ENCODE results near the gene NOS1AP. TPM values are rescaled to one million over a fixed set of nuclear protein-coding genes. Genes with fewer than 3 reads are reported as not detected.

The NOS1AP gene
- total RNA-seq, 1 experiment from 2014 or later: 5.3 TPM

GRCh38 chr1:162029157-162029556 lies 40.3 kb upstream of the NOS1AP start:
- RAD21 ChIA-PET (ENCODE audit: low non-redundant PET in 1 of 2, low total read pairs in 2 of 2, uncharacterized antibody in 2 of 2, unreplicated experiment in 2 of 2): no interaction called here
- Histone ChIP-seq H4K20me1 (ENCODE audit: insufficient read depth) (no peaks in the 10 kb centered on the region), H3K36me3 (ENCODE audit: control insufficient read depth in 1 of 2, insufficient read depth in 2 of 2, low read length in 2 of 2) (no peaks in the 10 kb centered on the region), H3K9me3 (ENCODE audit: control insufficient read depth in 1 of 2, insufficient read depth in 1 of 2, low read depth in 1 of 2, low read length in 2 of 2) (no peaks in the 10 kb centered on the region), H3K27me3 (ENCODE audit: insufficient read depth, low read length) (no peaks in the 10 kb centered on the region), H3K4me2 (ENCODE audit: low read length) (no peak overlapping the region), H3K9ac (ENCODE audit: low read length) (no peak overlapping the region), H3K27ac (ENCODE audit: low read depth, low read length) (no peak overlapping the region), H2AFZ (ENCODE audit: low read depth, low read length, poor library complexity, severe bottlenecking) (no peak overlapping the region), H3K79me2 (ENCODE audit: insufficient read depth, low read length) (no peaks in the 10 kb centered on the region), H3K9me2 (ENCODE audit: insufficient read depth) (no peaks in the 10 kb centered on the region), H3K4me1 (ENCODE audit: control insufficient read depth in 1 of 2, insufficient read depth in 2 of 2, low read length in 2 of 2) (peaks cover 5 to 9% of the 10 kb centered on the region in 2 experiments), H3K4me3 (replicated peaks in 1 of 2; ENCODE audit: low read depth in 1 of 2, low read length in 2 of 2) (no peak overlapping the region)
- intact Hi-C loops (cut with micrococcal nuclease): no loop called here
- no peak for TF ChIP-seq CEBPB (IDR thresholded peaks at IDR 0.05; ENCODE audit: low read depth)
- POLR2A ChIA-PET: no interaction called here
- CTCF ChIA-PET: interaction anchor here (1.3 kb wide), 1 partner anchor 8 kb away, joined by 6 read pairs; no protein-coding TSS in a partner anchor
- ATAC-seq (no peak), DNase-seq (ENCODE audit: low read depth, low spot score) (no peak)
- BruUV-seq (replicated peaks): no TSS peak

GRCh38 chr1:162030759-162031280 lies 38.7 kb upstream of the NOS1AP start:
- Histone ChIP-seq H3K9ac (ENCODE audit: low read length) (no peak overlapping the region), H3K9me2 (ENCODE audit: insufficient read depth) (no peaks in the 10 kb centered on the region), H4K20me1 (ENCODE audit: insufficient read depth) (no peaks in the 10 kb centered on the region), H3K4me1 (ENCODE audit: control insufficient read depth in 1 of 2, insufficient read depth in 2 of 2, low read length in 2 of 2) (peaks cover 8 to 11% of the 10 kb centered on the region in 2 experiments), H3K27ac (ENCODE audit: low read depth, low read length) (no peak overlapping the region), H3K79me2 (ENCODE audit: insufficient read depth, low read length) (no peaks in the 10 kb centered on the region), H3K9me3 (ENCODE audit: control insufficient read depth in 1 of 2, insufficient read depth in 1 of 2, low read depth in 1 of 2, low read length in 2 of 2) (no peaks in the 10 kb centered on the region), H2AFZ (ENCODE audit: low read depth, low read length, poor library complexity, severe bottlenecking) (no peak overlapping the region), H3K36me3 (ENCODE audit: control insufficient read depth in 1 of 2, insufficient read depth in 2 of 2, low read length in 2 of 2) (no peaks in the 10 kb centered on the region), H3K4me2 (ENCODE audit: low read length) (no peak overlapping the region), H3K27me3 (ENCODE audit: insufficient read depth, low read length) (no peaks in the 10 kb centered on the region), H3K4me3 (replicated peaks in 1 of 2; ENCODE audit: low read depth in 1 of 2, low read length in 2 of 2) (no peak overlapping the region)
- ATAC-seq (no peak), DNase-seq (ENCODE audit: low read depth, low spot score) (no peak)
- POLR2A ChIA-PET: no interaction called here
- CTCF ChIA-PET: interaction anchor here (1.2 kb wide), 1 partner anchor 238 kb away, joined by 5 read pairs; no protein-coding TSS in a partner anchor
- BruUV-seq (replicated peaks): no TSS peak
- RAD21 ChIA-PET (ENCODE audit: low non-redundant PET in 1 of 2, low total read pairs in 2 of 2, uncharacterized antibody in 2 of 2, unreplicated experiment in 2 of 2): no interaction called here
- intact Hi-C loops (cut with micrococcal nuclease): no loop called here
- TF ChIP-seq RAD21 (IDR thresholded peaks at IDR 0.05; ENCODE audit: low read depth) (no peak), SIN3A (IDR thresholded peaks at IDR 0.05; ENCODE audit: low read depth) (no peak), POLR2A (IDR thresholded peaks at IDR 0.05; ENCODE audit: borderline replicate concordance, extremely low read depth, insufficient read depth, insufficient read length) (no peak), EZH2phosphoT487 (IDR thresholded peaks at IDR 0.05; ENCODE audit: borderline replicate concordance) (no peak), EZH2 (IDR thresholded peaks at IDR 0.05) (no peak), ELF1 (IDR thresholded peaks at IDR 0.05; ENCODE audit: borderline replicate concordance, low read depth) (no peak), CTCF (IDR thresholded peaks at IDR 0.05 in 2 of 3, conservative IDR thresholded peaks at IDR 0.05 in 1 of 3; ENCODE audit: borderline replicate concordance in 1 of 3, insufficient read depth in 1 of 3, low read depth in 2 of 3, low read length in 2 of 3) (no peak), CBX3 (IDR thresholded peaks at IDR 0.05; ENCODE audit: low read depth) (no peak), ZBTB33 (IDR thresholded peaks at IDR 0.05; ENCODE audit: extremely low read depth, insufficient replicate concordance, low read length) (no peak), ATF3 (IDR thresholded peaks at IDR 0.05) (no peak), SP1 (IDR thresholded peaks at IDR 0.05; ENCODE audit: low read depth) (no peak), TCF7L2 (IDR thresholded peaks at IDR 0.05; ENCODE audit: borderline replicate concordance, extremely low read depth, insufficient read depth, insufficient read length) (no peak), CEBPB (IDR thresholded peaks at IDR 0.05; ENCODE audit: low read depth) (no peak), MAX (IDR thresholded peaks at IDR 0.05) (no peak), SRF (IDR thresholded peaks at IDR 0.05; ENCODE audit: low read depth) (no peak), YY1 (IDR thresholded peaks at IDR 0.05; ENCODE audit: extremely low read depth, insufficient replicate concordance, low read depth, low read length) (no peak), ZFX (IDR thresholded peaks at IDR 0.05) (no peak), POLR2AphosphoS5 (IDR thresholded peaks at IDR 0.05; ENCODE audit: low read depth, low read length) (no peak)
